A673 (cell line): ENCODE results near the gene FOXQ1.

Source experiments
- EZH2 ChIP-seq: fragments of 200-600 bp; sonication (generic); IDR thresholded peaks from 2 replicates; pipeline ENCODE4 v1.6.1; 2017; ENCODE audit warnings: borderline replicate concordance, low read depth, mild to moderate bottlenecking, mixed read lengths, antibody characterized with exemption, low read length; ENCODE audit not compliant: poor library complexity, severe bottlenecking
- TF ChIP-seq, protein P1 (sequence below): fragments of 300-800, 200-600 bp; sonication (generic); conservative IDR thresholded peaks from 2 replicates; pipeline ENCODE4 v1.5.1; 2017; ENCODE audit warnings: low read depth, mild to moderate bottlenecking, antibody characterized with exemption, low read length, moderate library complexity, mixed read lengths

DNA sequence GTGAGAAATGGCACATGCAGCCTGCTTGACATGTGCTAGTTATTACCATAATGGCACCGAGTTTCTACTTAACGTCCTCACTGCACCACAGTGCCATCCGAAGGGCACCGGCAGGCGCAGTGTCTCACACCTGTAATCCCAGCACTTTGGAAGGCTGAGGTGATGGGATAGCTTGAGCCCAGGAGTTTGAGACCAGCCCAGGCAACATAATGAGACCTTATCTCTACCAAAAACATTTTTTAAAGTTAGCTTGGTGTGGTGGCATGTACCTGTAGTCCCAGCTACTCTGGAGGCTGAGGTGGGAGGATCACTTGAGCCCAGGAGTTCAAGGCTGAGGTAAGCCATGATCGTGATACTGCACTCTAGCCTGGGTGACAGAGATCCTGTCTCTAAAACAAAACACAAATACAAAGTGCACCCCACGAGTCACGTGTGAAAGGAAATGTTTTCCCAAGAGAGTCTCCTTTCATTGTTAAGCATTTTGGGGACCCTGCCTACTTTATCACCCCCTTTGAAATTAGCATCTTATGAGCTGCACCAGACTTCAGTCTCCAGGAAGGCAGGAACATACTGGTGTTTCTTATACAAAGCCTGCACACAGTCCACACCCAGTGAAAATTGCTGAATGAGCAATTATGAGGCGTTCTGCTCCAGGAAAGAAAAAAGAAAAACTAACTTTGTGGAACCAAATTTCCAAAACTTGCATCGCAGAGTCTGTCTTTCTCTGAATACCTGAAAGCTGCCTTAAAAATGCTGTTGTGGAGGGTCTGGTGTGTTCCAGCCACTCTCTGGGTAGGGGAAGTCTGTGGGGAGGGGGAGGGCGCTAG is 47.1 kb upstream of the FOXQ1 start:
- TF ChIP-seq, protein P1, sequence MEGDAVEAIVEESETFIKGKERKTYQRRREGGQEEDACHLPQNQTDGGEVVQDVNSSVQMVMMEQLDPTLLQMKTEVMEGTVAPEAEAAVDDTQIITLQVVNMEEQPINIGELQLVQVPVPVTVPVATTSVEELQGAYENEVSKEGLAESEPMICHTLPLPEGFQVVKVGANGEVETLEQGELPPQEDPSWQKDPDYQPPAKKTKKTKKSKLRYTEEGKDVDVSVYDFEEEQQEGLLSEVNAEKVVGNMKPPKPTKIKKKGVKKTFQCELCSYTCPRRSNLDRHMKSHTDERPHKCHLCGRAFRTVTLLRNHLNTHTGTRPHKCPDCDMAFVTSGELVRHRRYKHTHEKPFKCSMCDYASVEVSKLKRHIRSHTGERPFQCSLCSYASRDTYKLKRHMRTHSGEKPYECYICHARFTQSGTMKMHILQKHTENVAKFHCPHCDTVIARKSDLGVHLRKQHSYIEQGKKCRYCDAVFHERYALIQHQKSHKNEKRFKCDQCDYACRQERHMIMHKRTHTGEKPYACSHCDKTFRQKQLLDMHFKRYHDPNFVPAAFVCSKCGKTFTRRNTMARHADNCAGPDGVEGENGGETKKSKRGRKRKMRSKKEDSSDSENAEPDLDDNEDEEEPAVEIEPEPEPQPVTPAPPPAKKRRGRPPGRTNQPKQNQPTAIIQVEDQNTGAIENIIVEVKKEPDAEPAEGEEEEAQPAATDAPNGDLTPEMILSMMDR: no peak
- TF ChIP-seq EZH2: no peak
